Measurements from ENCODE around the gene EML4. TPM values are rescaled to one million over a fixed set of nuclear protein-coding genes. Genes with fewer than 3 reads are reported as not detected.

EML4 gene
- total and polyA plus RNA-seq, 12 donors = 29.9 to 64.0 (median 51.9) TPM

GRCh38 chr2:42198466-42198865, 29.3 kb downstream of the EML4 start:
- Histone ChIP-seq H3K27me3 (no peaks in the 10 kb centered on the region), H3K27ac (no peak overlapping the region), H3K4me1 (replicated peaks in 1 of 2) (peaks cover 47 to 54% of the 10 kb centered on the region in 2 donors), H3K9me3 (replicated peaks in 1 of 3) (no peaks in the 10 kb centered on the region), H3K36me3 (replicated peaks in 1 of 2) (no peaks in the 10 kb centered on the region), H3K4me3 (no peak overlapping the region)
- intact Hi-C loops (cut with DNase I) = no loop called here
- no peak for DNase-seq
- TF ChIP-seq CTCF (IDR thresholded peaks at IDR 0.05) = no peak

DNA sequence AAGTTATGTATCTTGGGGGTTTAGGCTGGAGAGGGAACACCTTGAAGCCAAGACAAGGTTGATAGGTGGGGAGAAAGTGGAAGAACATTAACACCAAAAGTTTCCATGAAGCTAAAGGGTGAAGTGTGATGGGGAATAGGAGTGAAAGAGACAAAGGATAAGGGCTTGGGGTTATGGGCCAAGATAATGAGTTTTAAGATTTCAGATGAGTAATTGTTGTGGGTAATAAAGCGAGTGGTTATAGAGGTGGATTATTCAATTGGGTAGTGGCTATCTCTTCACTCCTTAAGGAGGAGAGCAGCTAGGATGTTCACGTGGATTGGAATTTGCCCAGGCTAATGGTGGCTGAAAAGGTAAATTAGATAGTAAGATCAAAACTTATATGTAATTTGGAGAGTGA, 29.8 kb downstream of the EML4 start:
- intact Hi-C loops (cut with DNase I) = no loop called here
- Histone ChIP-seq H3K4me1 (replicated peaks in 1 of 2) (peaks cover 42 to 48% of the 10 kb centered on the region in 2 donors), H3K27me3 (no peaks in the 10 kb centered on the region), H3K27ac (no peak overlapping the region), H3K4me3 (no peak overlapping the region), H3K36me3 (replicated peaks in 1 of 2) (no peaks in the 10 kb centered on the region), H3K9me3 (replicated peaks in 1 of 3) (no peaks in the 10 kb centered on the region)
- TF ChIP-seq CTCF (IDR thresholded peaks at IDR 0.05) = no peak
- DNase-seq = no peak
- WGBS, 4 donors = 90 to 100% (median 94%) methylated on average over 2 of the region's 2 CpGs

GRCh38 chr2:42199626-42200025, 30.5 kb downstream of the EML4 start:
- Histone ChIP-seq H3K27ac (no peak overlapping the region), H3K4me3 (no peak overlapping the region), H3K9me3 (replicated peaks in 1 of 3) (no peaks in the 10 kb centered on the region), H3K27me3 (no peaks in the 10 kb centered on the region), H3K4me1 (replicated peaks in 1 of 2) (peaks cover 41 to 47% of the 10 kb centered on the region in 2 donors), H3K36me3 (replicated peaks in 1 of 2) (no peaks in the 10 kb centered on the region)
- no peak for DNase-seq
- intact Hi-C loops (cut with DNase I) = no loop called here
- no peak for TF ChIP-seq POLR2A (IDR thresholded peaks at IDR 0.05)
- no peak for TF ChIP-seq CTCF (IDR thresholded peaks at IDR 0.05)
- 83 to 95% (median 88%) methylated on average over 5 of the region's 5 CpGs for WGBS, 4 donors

- Histone ChIP-seq H3K4me1 (replicated peaks in 1 of 2) (peaks cover 37 to 43% of the 10 kb centered on the region in 2 donors), H3K36me3 (replicated peaks in 1 of 2) (no peaks in the 10 kb centered on the region), H3K9me3 (replicated peaks in 1 of 3) (no peaks in the 10 kb centered on the region), H3K27me3 (no peaks in the 10 kb centered on the region), H3K27ac (peak overlapping the region in 3 of 5 donors; percentile 5 to 45 (median 22)), H3K4me3 (no peak overlapping the region)
- intact Hi-C loops (cut with DNase I) = no loop called here
- TF ChIP-seq POLR2A (IDR thresholded peaks at IDR 0.05) = no peak
- TF ChIP-seq CTCF (IDR thresholded peaks at IDR 0.05) = no peak
- WGBS, 4 donors = 71 to 76% (median 76%) methylated on average over 5 of the region's 5 CpGs
- DNase-seq = no peak
These were observed 32.0 kb downstream of the EML4 start for GRCh38 chr2:42200926-42201855.

Data from adrenal gland (tissue), 12 donors.